ENCODE results near the gene CHCHD2. TPM values are rescaled to one million over a fixed set of nuclear protein-coding genes. Genes with fewer than 3 reads are reported as not detected.
A peak's percentile ranks its signal among the peaks of the same experiment; 100 is the strongest.
"Not testable (repeated sequence)": the region's sequence is repeated elsewhere in the genome, so short reads cannot be mapped to it uniquely, and the experiment has no call there.

The CHCHD2 gene
- total RNA-seq, 1 experiment from 2014 or later = 797 TPM

- Histone ChIP-seq H3K36me3 (peaks cover 3% of the 10 kb centered on the region), H3K9me3 (no peaks in the 10 kb centered on the region), H3K27me3 (no peaks in the 10 kb centered on the region), H3K4me3 (no peak within 1 kb of the TSS)
- DNase-seq = peak; percentile 92
Observed at GRCh38 chr7:56092789-56093531, 13.3 kb downstream of the CHCHD2 start, which contains the start of gene PHKG1. PHKG1 (minus strand) TSS chr7:56092952; CDS start chr7:56088941, 4,011 bp downstream.

- peak; percentile 53 for DNase-seq
- H3K27me3 ChIP-seq, H3K9me3 ChIP-seq, H3K36me3 ChIP-seq, H3K4me3 ChIP-seq: not testable (repeated sequence)
Observed at GRCh38 chr7:56092388-56092787, 13.9 kb downstream of the CHCHD2 start.

- H3K9me3 ChIP-seq = no peaks in the 10 kb centered on the region
- H3K27me3 ChIP-seq = no peaks in the 10 kb centered on the region
- no peak overlapping the region for H3K4me3 ChIP-seq
- peaks cover 3% of the 10 kb centered on the region for H3K36me3 ChIP-seq
- DNase-seq = peak; percentile 87
Observed at GRCh38 chr7:56091591-56091990, 14.7 kb downstream of the CHCHD2 start.

- Histone ChIP-seq H3K4me3 (no peak overlapping the region), H3K9me3 (no peaks in the 10 kb centered on the region), H3K27me3 (no peaks in the 10 kb centered on the region), H3K36me3 (peaks cover 3% of the 10 kb centered on the region; the same call in 1 of the 2 replicates)
- DNase-seq = no peak
Observed at GRCh38 chr7:56087445-56087844, 18.8 kb downstream of the CHCHD2 start.

- DNase-seq = no peak
- no peak overlapping the region for H3K4me3 ChIP-seq
- H3K9me3 ChIP-seq = no peaks in the 10 kb centered on the region
- peaks cover 5% of the 10 kb centered on the region for H3K36me3 ChIP-seq
- H3K27me3 ChIP-seq = no peaks in the 10 kb centered on the region
Observed at GRCh38 chr7:56086761-56087160, 19.5 kb downstream of the CHCHD2 start.

GRCh38 chr7:56083150-56083785, 23.0 kb downstream of the CHCHD2 start:
- Histone ChIP-seq H3K36me3 (peaks cover 6% of the 10 kb centered on the region), H3K9me3 (no peaks in the 10 kb centered on the region), H3K27me3 (no peaks in the 10 kb centered on the region), H3K4me3 (no peak overlapping the region)
- DNase-seq = no peak

- Histone ChIP-seq H3K9me3 (no peaks in the 10 kb centered on the region), H3K4me3 (no peak overlapping the region), H3K36me3 (peaks cover 6% of the 10 kb centered on the region), H3K27me3 (no peaks in the 10 kb centered on the region)
- no peak for DNase-seq
Observed at GRCh38 chr7:56081626-56082340, 24.5 kb downstream of the CHCHD2 start.

- not testable (repeated sequence) for DNase-seq, H3K4me3 ChIP-seq, H3K9me3 ChIP-seq, H3K27me3 ChIP-seq, H3K36me3 ChIP-seq
Observed at GRCh38 chr7:56080726-56081435, 25.4 kb downstream of the CHCHD2 start.

GRCh38 chr7:56079450-56080185, 26.7 kb downstream of the CHCHD2 start:
- peak; percentile 59 for DNase-seq
- Histone ChIP-seq H3K4me3 (no peak overlapping the region), H3K36me3 (peaks cover 10% of the 10 kb centered on the region), H3K9me3 (no peaks in the 10 kb centered on the region), H3K27me3 (no peaks in the 10 kb centered on the region)

- Histone ChIP-seq H3K27me3 (no peaks in the 10 kb centered on the region), H3K36me3 (peaks cover 12% of the 10 kb centered on the region), H3K9me3 (no peaks in the 10 kb centered on the region), H3K4me3 (no peak overlapping the region)
- no peak for DNase-seq
Observed at GRCh38 chr7:56078196-56078595, 28.1 kb downstream of the CHCHD2 start.

- Histone ChIP-seq H3K4me3 (no peak overlapping the region), H3K27me3 (no peaks in the 10 kb centered on the region), H3K9me3 (no peaks in the 10 kb centered on the region), H3K36me3 (peaks cover 12% of the 10 kb centered on the region)
- no peak for DNase-seq
Observed at GRCh38 chr7:56077681-56078080, 28.6 kb downstream of the CHCHD2 start.

- DNase-seq = peak; percentile 80
- no peaks in the 10 kb centered on the region for H3K9me3 ChIP-seq
- H3K27me3 ChIP-seq = no peaks in the 10 kb centered on the region
- no peak overlapping the region for H3K4me3 ChIP-seq
- peaks cover 30% of the 10 kb centered on the region for H3K36me3 ChIP-seq
Observed at GRCh38 chr7:56074371-56074791, 31.9 kb downstream of the CHCHD2 start.

- H3K9me3 ChIP-seq, DNase-seq, H3K27me3 ChIP-seq, H3K4me3 ChIP-seq: not testable (repeated sequence)
- H3K36me3 ChIP-seq = peaks cover 66% of the 10 kb centered on the region
Observed at GRCh38 chr7:56066376-56066775, 39.9 kb downstream of the CHCHD2 start.

GRCh38 chr7:56063882-56064625, 42.2 kb downstream of the CHCHD2 start, which contains the start of gene SUMF2:
SUMF2 (plus strand) TSS chr7:56064286; CDS start chr7:56064312, 26 bp downstream.
- Histone ChIP-seq H3K36me3 (peaks cover 64% of the 10 kb centered on the region), H3K27me3 (no peaks in the 10 kb centered on the region)
- peak; percentile 87 for DNase-seq

GRCh38 chr7:56063500-56063881, 42.8 kb downstream of the CHCHD2 start:
- no peaks in the 10 kb centered on the region for H3K27me3 ChIP-seq
- H3K36me3 ChIP-seq = peaks cover 66% of the 10 kb centered on the region
- no peaks in the 10 kb centered on the region for H3K9me3 ChIP-seq
- H3K4me3 ChIP-seq = peak overlapping the region; percentile 87
- DNase-seq = no peak

More at GRCh38 chr7:56063882-56064625, 42.2 kb downstream of the CHCHD2 start, which contains the start of gene SUMF2:
- H3K9me3 ChIP-seq = no peaks in the 10 kb centered on the region
- peak within 1 kb of the TSS; percentile 87 for H3K4me3 ChIP-seq
